ENCODE data around the gene PABPN1L. TPM values are rescaled to one million over a fixed set of nuclear protein-coding genes. Genes with fewer than 3 reads are reported as not detected.

The PABPN1L gene
- total RNA-seq, 1 donor = not detected

GRCh38 chr16:88888057-88888456 lies 21.6 kb upstream of the PABPN1L start:
- TF ChIP-seq CTCF (IDR thresholded peaks at IDR 0.05; ENCODE audit: insufficient read depth, low read length) = no peak
- no peak for DNase-seq (ENCODE audit: low read depth)
- H3K4me3 ChIP-seq (ENCODE audit: low read depth, low read length) = no peak overlapping the region

GRCh38 chr16:88886845-88887521 lies 20.5 kb upstream of the PABPN1L start:
- H3K4me3 ChIP-seq (ENCODE audit: low read depth, low read length) = no peak overlapping the region
- TF ChIP-seq CTCF (IDR thresholded peaks at IDR 0.05; ENCODE audit: insufficient read depth, low read length) = no peak
- DNase-seq (ENCODE audit: low read depth) = peak; percentile 58

GRCh38 chr16:88886420-88886844 lies 20.0 kb upstream of the PABPN1L start:
- no peak overlapping the region for H3K4me3 ChIP-seq (ENCODE audit: low read depth, low read length)
- TF ChIP-seq CTCF (IDR thresholded peaks at IDR 0.05; ENCODE audit: insufficient read depth, low read length) = no peak
- DNase-seq (ENCODE audit: low read depth) = no peak

- H3K4me3 ChIP-seq (ENCODE audit: low read depth, low read length) = no peak overlapping the region
- no peak for DNase-seq (ENCODE audit: low read depth)
- TF ChIP-seq CTCF (IDR thresholded peaks at IDR 0.05; ENCODE audit: insufficient read depth, low read length) = no peak
These were observed 19.3 kb upstream of the PABPN1L start for GRCh38 chr16:88885693-88886280.

- no peak for DNase-seq (ENCODE audit: low read depth)
- no peak overlapping the region for H3K4me3 ChIP-seq (ENCODE audit: low read depth, low read length)
- no peak for TF ChIP-seq CTCF (IDR thresholded peaks at IDR 0.05; ENCODE audit: insufficient read depth, low read length)
These were observed 18.3 kb upstream of the PABPN1L start for GRCh38 chr16:88884569-88885271.

GRCh38 chr16:88883946-88884345 lies 17.5 kb upstream of the PABPN1L start:
- no peak for DNase-seq (ENCODE audit: low read depth)
- TF ChIP-seq CTCF (IDR thresholded peaks at IDR 0.05; ENCODE audit: insufficient read depth, low read length) = no peak
- H3K4me3 ChIP-seq (ENCODE audit: low read depth, low read length) = no peak overlapping the region

All from fibroblast of the aortic adventitia (primary cell).